Inflammatory macrophage treated with lipopolysaccharide for 4 hours (primary cell): Measurements from ENCODE around the gene SUPT20HL2.
"Not testable (repeated sequence)": the region's sequence is repeated elsewhere in the genome, so short reads cannot be mapped to it uniquely, and the experiment has no call there.

Experiments
- DNase-seq: peaks from one replicate; pipeline ENCODE4 v3.0.0-alpha.2; 2020

SUPT20HL2 gene

DNA sequence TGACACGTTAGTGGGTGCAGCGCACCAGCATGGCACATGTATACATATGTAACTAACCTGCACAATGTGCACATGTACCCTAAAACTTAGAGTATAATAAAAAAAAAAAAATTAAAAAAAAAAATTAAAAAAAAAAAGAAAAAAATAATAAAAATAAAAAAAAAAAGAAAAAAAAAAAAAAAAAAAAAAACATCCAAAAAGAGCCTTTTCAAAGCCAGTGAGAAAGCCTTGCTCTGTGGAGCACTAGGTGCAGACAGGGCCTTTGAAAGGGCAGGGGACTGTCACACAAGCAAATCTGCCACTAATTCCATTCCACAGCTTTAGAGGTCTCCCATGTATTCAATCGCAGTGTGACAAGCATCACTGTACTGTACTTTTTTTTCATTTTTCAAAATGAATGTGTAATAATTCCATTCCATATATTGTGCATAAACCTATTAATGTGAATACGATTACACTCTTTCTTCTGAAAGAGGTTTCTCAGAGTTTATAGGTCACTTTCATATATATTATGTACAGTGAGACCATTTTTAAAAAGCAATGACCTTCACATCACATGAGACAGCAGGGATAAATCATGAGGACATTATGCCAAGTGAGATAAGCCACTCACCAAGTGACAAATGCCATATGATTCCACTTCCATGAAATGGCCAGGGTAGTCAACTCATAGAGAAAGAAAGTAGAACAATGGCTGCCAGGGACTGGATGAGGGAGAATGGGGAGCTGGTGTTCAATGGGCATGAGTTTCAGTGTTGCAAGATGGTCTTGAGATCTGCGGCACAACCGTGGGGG lies 4.1 kb downstream of the SUPT20HL2 start:
- DNase-seq, result not testable (repeated sequence)

DNA sequence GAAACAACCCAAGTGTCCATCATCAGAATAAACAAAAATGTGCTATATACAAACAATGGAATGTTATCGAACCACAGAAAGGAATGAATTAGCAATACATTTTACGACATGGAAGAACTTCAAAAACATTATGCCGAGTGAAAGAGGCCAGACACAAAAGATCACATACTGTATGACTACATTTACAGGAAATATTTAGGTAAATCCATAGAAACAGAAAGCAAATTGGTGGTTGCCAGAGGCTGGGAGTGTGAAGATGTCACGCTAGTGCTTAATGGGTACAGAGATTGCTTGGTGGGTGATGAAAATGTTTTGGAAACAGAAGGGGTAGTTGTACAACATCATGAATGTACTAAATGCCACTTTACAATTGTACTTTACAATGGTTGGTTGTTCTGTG lies 5.1 kb downstream of the SUPT20HL2 start:
- DNase-seq, result not testable (repeated sequence)

- no peak for DNase-seq
Observed at GRCh38 chrX:24306440-24306839, 7.4 kb downstream of the SUPT20HL2 start.

- DNase-seq, result no peak
Observed at GRCh38 chrX:24305905-24306304, 8.0 kb downstream of the SUPT20HL2 start.

GRCh38 chrX:24301806-24302205 lies 12.1 kb downstream of the SUPT20HL2 start:
- DNase-seq, result no peak

GRCh38 chrX:24301060-24301459 lies 12.8 kb downstream of the SUPT20HL2 start:
- no peak for DNase-seq

GRCh38 chrX:24298191-24298590 lies 15.7 kb downstream of the SUPT20HL2 start:
- no peak for DNase-seq

GRCh38 chrX:24294619-24295018 lies 19.2 kb downstream of the SUPT20HL2 start:
- DNase-seq, result no peak

DNA sequence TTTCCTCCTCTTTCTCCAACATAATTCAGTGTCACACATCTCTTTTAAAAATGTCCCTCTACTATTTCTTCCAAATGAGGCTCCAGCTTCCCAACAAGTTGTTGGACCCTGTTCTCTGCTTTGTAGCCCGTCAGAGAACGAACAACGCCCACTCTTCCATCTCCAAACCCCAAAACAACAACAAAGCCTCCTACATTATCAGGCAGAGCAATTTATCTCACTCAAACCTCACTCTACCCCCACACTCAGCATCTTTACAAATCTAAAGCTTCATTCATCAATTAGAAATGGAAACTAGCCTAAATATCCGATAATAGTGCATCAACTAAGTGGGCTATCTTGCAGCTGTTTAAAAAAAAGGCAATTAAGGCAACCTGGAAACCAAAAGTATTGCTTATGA lies 20.5 kb downstream of the SUPT20HL2 start:
- no peak for DNase-seq

GRCh38 chrX:24292353-24292752 lies 21.5 kb downstream of the SUPT20HL2 start:
- DNase-seq, result no peak

- peak; percentile 13 for DNase-seq
Observed at GRCh38 chrX:24285082-24285481, 28.8 kb downstream of the SUPT20HL2 start.

- no peak for DNase-seq
Observed at GRCh38 chrX:24283127-24283794, 30.6 kb downstream of the SUPT20HL2 start.

- DNase-seq, result peak; percentile 4
Observed at GRCh38 chrX:24282381-24283126, 31.3 kb downstream of the SUPT20HL2 start.

DNA sequence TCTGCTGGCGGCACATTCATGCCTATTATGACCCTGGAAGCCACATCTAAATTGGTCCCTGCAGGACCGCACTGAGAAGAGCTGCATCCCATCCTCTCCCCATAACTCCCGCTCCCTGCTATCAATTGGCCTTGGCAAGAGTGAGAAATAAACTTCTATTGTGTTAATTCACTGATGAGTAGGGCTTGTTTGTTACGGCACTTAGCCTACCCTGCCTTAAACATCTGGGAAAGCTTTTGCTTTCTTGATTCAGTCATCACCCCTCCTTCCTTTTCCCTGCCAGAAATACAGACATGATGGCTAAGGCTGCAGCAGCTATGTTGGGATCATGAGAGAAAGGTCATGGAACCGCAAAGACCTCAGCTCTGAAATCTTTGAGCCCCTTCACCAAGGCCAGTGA lies 36.5 kb downstream of the SUPT20HL2 start:
- no peak for DNase-seq

DNA sequence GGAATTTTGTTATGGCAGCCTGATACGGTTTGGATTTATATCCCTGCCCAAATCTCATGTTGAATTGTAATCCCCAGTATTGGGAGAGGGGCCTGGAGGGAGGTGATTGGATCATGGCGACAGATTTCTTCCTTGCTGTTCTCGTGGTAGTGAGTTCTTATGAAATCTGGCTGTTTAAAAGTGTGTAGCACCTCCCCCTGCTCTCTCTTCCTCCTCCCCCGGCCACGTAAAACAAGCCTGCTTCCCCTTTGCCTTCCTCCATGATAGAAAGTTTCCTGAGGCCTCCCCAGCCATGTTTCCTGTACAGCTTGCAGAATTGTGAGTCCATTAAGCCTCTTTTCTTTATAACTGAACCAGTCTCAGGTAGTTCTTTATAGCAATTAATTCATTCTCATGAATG lies 37.9 kb downstream of the SUPT20HL2 start:
- peak; percentile 33 for DNase-seq

GRCh38 chrX:24271262-24271661 lies 42.6 kb downstream of the SUPT20HL2 start:
- DNase-seq, result no peak

DNA sequence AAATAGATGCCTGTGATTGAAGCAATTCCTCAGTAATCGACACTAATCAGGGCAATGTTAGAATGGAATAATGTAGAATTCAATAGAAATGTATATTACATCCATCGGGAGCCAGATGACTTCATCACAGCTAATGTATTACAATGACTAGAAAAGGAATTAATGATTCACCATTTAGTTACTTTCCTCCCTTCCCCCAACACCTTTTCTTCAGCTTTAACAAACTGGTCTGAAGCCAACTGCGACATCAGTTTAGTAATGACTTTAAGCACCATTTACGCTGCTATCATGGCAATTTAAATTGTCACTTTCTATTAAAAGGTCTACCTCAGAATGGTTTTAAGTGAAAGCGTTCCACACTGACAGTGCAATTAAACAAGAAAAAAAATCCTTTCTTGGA lies 45.1 kb downstream of the SUPT20HL2 start:
- DNase-seq, result no peak

DNA sequence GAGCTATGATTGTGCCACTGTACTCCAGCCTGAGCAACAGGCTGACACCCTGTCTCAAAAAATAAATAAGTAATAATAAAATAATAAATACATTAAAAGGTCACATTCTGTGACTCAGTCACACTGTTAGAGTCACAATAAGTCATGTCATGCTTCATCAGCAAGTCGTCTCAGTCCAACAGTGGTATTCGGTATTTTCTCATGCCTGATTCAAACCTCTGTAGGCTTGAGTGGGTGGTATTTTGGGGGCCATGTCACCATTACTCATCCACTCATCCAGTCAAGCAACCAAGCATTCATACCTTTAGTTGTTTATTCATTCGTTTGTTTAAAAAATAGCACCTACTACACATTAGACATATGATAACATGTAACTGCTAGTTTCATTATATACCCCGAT lies 46.9 kb downstream of the SUPT20HL2 start:
- no peak for DNase-seq

GRCh38 chrX:24264383-24264782 lies 49.5 kb downstream of the SUPT20HL2 start:
- DNase-seq, result no peak

GRCh38 chrX:24262309-24262708 lies 51.6 kb downstream of the SUPT20HL2 start:
- no peak for DNase-seq
